PC-3 (cell line): ENCODE data around the gene RIMOC1. TPM values are rescaled to one million over a fixed set of nuclear protein-coding genes. Genes with fewer than 3 reads are reported as not detected.

ENCODE experiments used
- ATAC-seq: fragments of 200-7000 bp; cut with Tn5 transposase; 2 replicates; pipeline ENCODE4 v1.9.1; 2020; ENCODE audit warnings: mild to moderate bottlenecking, moderate library complexity
- BruUV-seq: library from RNA; stranded (reverse); fragments of 400-500 nt; replicated peaks from 2 replicates; lab custom pipeline; 2021; lab: Mats Ljungman, UMichigan
- CTCF ChIA-PET: fragments of 300-600 bp; sonication (Branson Sonifier 250); formaldehyde crosslinking; loops from one replicate; lab custom pipeline; 2022; ENCODE audit warnings: antibody characterized with exemption; lab: Charles Lee
- POLR2A ChIA-PET: fragments of 300-600 bp; sonication (Branson Sonifier 250); formaldehyde crosslinking; loops from one replicate; lab custom pipeline; 2022; ENCODE audit warnings: antibody characterized with exemption; ENCODE audit not compliant: unreplicated experiment; lab: Charles Lee
- DNase-seq: peaks from one replicate; pipeline ENCODE4 v3.0.0-alpha.2; 2015
- H2AFZ ChIP-seq: fragments of 300-600 bp; sonication (generic); 2 replicates; pipeline ENCODE4 v1.6.0; 2016; ENCODE audit warnings: antibody characterized with exemption, low read length
- H3F3A ChIP-seq: fragments of 300-600 bp; sonication (generic); one replicate; pipeline ENCODE4 v1.6.0; 2017; ENCODE audit warnings: antibody characterized with exemption, low read length, control low read depth, mild to moderate bottlenecking; ENCODE audit not compliant: unreplicated experiment
- H3K27ac ChIP-seq: fragments of 300-600 bp; sonication (generic); 2 replicates; pipeline ENCODE4 v1.5.1; 2016; ENCODE audit warnings: mild to moderate bottlenecking, low read length
- H3K27me3 ChIP-seq: fragments of 300-600 bp; sonication (generic); 2 replicates; pipeline ENCODE4 v1.6.1; 2016; ENCODE audit warnings: low read length, mixed read lengths
- H3K36me3 ChIP-seq: fragments of 300-600 bp; sonication (generic); 2 replicates; pipeline ENCODE4 v1.6.1; 2016; ENCODE audit warnings: low read depth, mixed run types, low read length, mixed read lengths
- H3K4me1 ChIP-seq: fragments of 300-600 bp; sonication (generic); 2 replicates; pipeline ENCODE4 v1.5.1; 2016; ENCODE audit warnings: low read length; ENCODE audit not compliant: insufficient read depth
- H3K4me2 ChIP-seq: fragments of 300-600 bp; sonication (generic); 2 replicates; pipeline ENCODE4 v1.6.0; 2016; ENCODE audit warnings: low read length
- H3K4me3 ChIP-seq: fragments of 300-600 bp; sonication (generic); 2 replicates; pipeline ENCODE4 v1.5.1; 2016; ENCODE audit warnings: mild to moderate bottlenecking, low read length, mixed read lengths
- H3K79me2 ChIP-seq: fragments of 300-600 bp; sonication (generic); 2 replicates; pipeline ENCODE4 v1.6.1; 2017; ENCODE audit warnings: low read length, mixed read lengths
- H3K9ac ChIP-seq: fragments of 300-600 bp; sonication (generic); 2 replicates; pipeline ENCODE4 v1.6.0; 2016; ENCODE audit warnings: mild to moderate bottlenecking, low read length
- H3K9me2 ChIP-seq: fragments of 300-600 bp; sonication (generic); replicated peaks from 2 replicates; pipeline ENCODE4 v1.6.1; 2016; ENCODE audit warnings: mixed run types, low read length, mixed read lengths
- H3K9me3 ChIP-seq: fragments of 300-600 bp; sonication (generic); 2 replicates; pipeline ENCODE4 v1.6.1; 2016; ENCODE audit warnings: low read length, mixed read lengths
- H4K20me1 ChIP-seq: fragments of 300-600 bp; sonication (generic); 2 replicates; pipeline ENCODE4 v1.6.1; 2016; ENCODE audit warnings: low read length, mixed read lengths
- CTCF ChIP-seq: fragments of 300-600 bp; sonication (generic); conservative IDR thresholded peaks from 2 replicates; pipeline ENCODE4 v1.5.1; 2017; ENCODE audit warnings: antibody characterized with exemption, low read depth, mild to moderate bottlenecking, low read length
- EZH2 ChIP-seq: fragments of 300-600 bp; sonication (generic); IDR thresholded peaks from one replicate; pipeline ENCODE4 v1.6.1; 2017; ENCODE audit warnings: antibody characterized with exemption, mild to moderate bottlenecking, low read length; ENCODE audit not compliant: unreplicated experiment
- EZH2phosphoT487 ChIP-seq: fragments of 300-600 bp; sonication (generic); IDR thresholded peaks from 2 replicates; pipeline ENCODE4 v1.6.1; 2018; ENCODE audit warnings: mild to moderate bottlenecking, antibody characterized with exemption, low read length, borderline replicate concordance
- intact Hi-C: fragments of 100-400 bp; cut with micrococcal nuclease; formaldehyde crosslinking; loops from 2 replicates; pipeline ENCODE4 v1.9.0; 2023
- total RNA-seq: library from RNA; depleted of rRNA; stranded (reverse); fragments of >200 nt; gene quantifications from 2 replicates; pipeline ENCODE4 v1.2.3, GENCODE V29; 2014

The RIMOC1 gene
- total RNA-seq, 1 experiment from 2014 or later = 11.3 TPM

- peaks cover 12% of the 10 kb centered on the region for H3K4me1 ChIP-seq
- BruUV-seq = no TSS peak
- H3F3A ChIP-seq = no peaks in the 10 kb centered on the region
- H3K9me3 ChIP-seq = peaks cover 12% of the 10 kb centered on the region
- no peak overlapping the region for H3K4me2 ChIP-seq
- no peak overlapping the region for H2AFZ ChIP-seq
- no peaks in the 10 kb centered on the region for H4K20me1 ChIP-seq
- no peak overlapping the region for H3K27ac ChIP-seq
- peak; percentile 68 for ATAC-seq
- no peaks in the 10 kb centered on the region for H3K27me3 ChIP-seq
- H3K9me2 ChIP-seq = no peaks in the 10 kb centered on the region
- no peak for TF ChIP-seq EZH2phosphoT487
- TF ChIP-seq CTCF = no peak
- TF ChIP-seq EZH2 = no peak
- H3K36me3 ChIP-seq = 0 out of 2 replicates have a peak, but pooled peaks cover 5% of the 10 kb centered on the region
- DNase-seq = peak; percentile 52
- no peak overlapping the region for H3K4me3 ChIP-seq
- H3K9ac ChIP-seq = no peak overlapping the region
- no peaks in the 10 kb centered on the region for H3K79me2 ChIP-seq
- CTCF ChIA-PET = no interaction called here
- POLR2A ChIA-PET = no interaction called here
- intact Hi-C loops = no loop called here
These were observed 13.0 kb upstream of the RIMOC1 start for GRCh38 chr5:41891066-41891707.

GRCh38 chr5:41892031-41892430, 12.1 kb upstream of the RIMOC1 start:
- H3K36me3 ChIP-seq = 0 out of 2 replicates have a peak, but pooled peaks cover 4% of the 10 kb centered on the region
- ATAC-seq = no peak
- H3K4me2 ChIP-seq = no peak overlapping the region
- ChIA-PET POLR2A (no interaction called here), CTCF (no interaction called here)
- H3K4me1 ChIP-seq = peaks cover 12% of the 10 kb centered on the region
- no TSS peak for BruUV-seq
- no peak overlapping the region for H3K27ac ChIP-seq
- intact Hi-C loops = no loop called here
- no peaks in the 10 kb centered on the region for H3K9me2 ChIP-seq
- no peaks in the 10 kb centered on the region for H4K20me1 ChIP-seq
- no peak overlapping the region for H3K4me3 ChIP-seq
- DNase-seq = no peak
- no peaks in the 10 kb centered on the region for H3K27me3 ChIP-seq
- H3K9ac ChIP-seq = no peak overlapping the region
- no peaks in the 10 kb centered on the region for H3K79me2 ChIP-seq
- H3F3A ChIP-seq = no peaks in the 10 kb centered on the region
- TF ChIP-seq EZH2 = no peak
- no peak for TF ChIP-seq CTCF
- TF ChIP-seq EZH2phosphoT487 = no peak
- H2AFZ ChIP-seq = no peak overlapping the region
- peaks cover 9% of the 10 kb centered on the region for H3K9me3 ChIP-seq

GRCh38 chr5:41893074-41893851, 10.9 kb upstream of the RIMOC1 start:
- intact Hi-C loops = no loop called here
- Histone ChIP-seq H3K9me3 (no peaks in the 10 kb centered on the region), H3K79me2 (no peaks in the 10 kb centered on the region), H3K4me1 (peaks cover 12% of the 10 kb centered on the region), H2AFZ (no peak overlapping the region), H3K27me3 (no peaks in the 10 kb centered on the region), H3F3A (no peaks in the 10 kb centered on the region), H3K4me2 (no peak overlapping the region), H3K9ac (no peak overlapping the region), H3K36me3 (no peaks in the 10 kb centered on the region), H4K20me1 (no peaks in the 10 kb centered on the region), H3K27ac (no peak overlapping the region), H3K9me2 (no peaks in the 10 kb centered on the region), H3K4me3 (no peak overlapping the region)
- no peak for TF ChIP-seq EZH2
- BruUV-seq = no TSS peak
- ATAC-seq = no peak
- DNase-seq = no peak
- ChIA-PET POLR2A (no interaction called here), CTCF (no interaction called here)
